ENCODE results near the gene HS6ST2.

Gene HS6ST2

GRCh38 chrX:132603700-132604286 lies 354.6 kb downstream of the HS6ST2 start:
- no peak for DNase-seq

GRCh38 chrX:132602701-132603100 lies 355.7 kb downstream of the HS6ST2 start:
- no peak for DNase-seq

- no peak for DNase-seq
These were observed 363.4 kb downstream of the HS6ST2 start for GRCh38 chrX:132594999-132595398.

- no peak for DNase-seq
These were observed 364.3 kb downstream of the HS6ST2 start for GRCh38 chrX:132594129-132594528.

- DNase-seq, result peak in 1 of 2 donors; percentile 29
These were observed 365.5 kb downstream of the HS6ST2 start for GRCh38 chrX:132592880-132593279.

- no peak for DNase-seq
These were observed 366.6 kb downstream of the HS6ST2 start for GRCh38 chrX:132591719-132592275.

- DNase-seq, result no peak
These were observed 367.9 kb downstream of the HS6ST2 start for GRCh38 chrX:132590350-132591026.

- no peak for DNase-seq
These were observed 373.5 kb downstream of the HS6ST2 start for GRCh38 chrX:132584936-132585335.

GRCh38 chrX:132576939-132577338 lies 381.5 kb downstream of the HS6ST2 start:
- no peak for DNase-seq

Data from CD4-positive, alpha-beta T cell treated with Interferon alpha-2 for 1 hour (primary cell).